ENCODE results near the gene ABCB10.

ABCB10 gene

DNA sequence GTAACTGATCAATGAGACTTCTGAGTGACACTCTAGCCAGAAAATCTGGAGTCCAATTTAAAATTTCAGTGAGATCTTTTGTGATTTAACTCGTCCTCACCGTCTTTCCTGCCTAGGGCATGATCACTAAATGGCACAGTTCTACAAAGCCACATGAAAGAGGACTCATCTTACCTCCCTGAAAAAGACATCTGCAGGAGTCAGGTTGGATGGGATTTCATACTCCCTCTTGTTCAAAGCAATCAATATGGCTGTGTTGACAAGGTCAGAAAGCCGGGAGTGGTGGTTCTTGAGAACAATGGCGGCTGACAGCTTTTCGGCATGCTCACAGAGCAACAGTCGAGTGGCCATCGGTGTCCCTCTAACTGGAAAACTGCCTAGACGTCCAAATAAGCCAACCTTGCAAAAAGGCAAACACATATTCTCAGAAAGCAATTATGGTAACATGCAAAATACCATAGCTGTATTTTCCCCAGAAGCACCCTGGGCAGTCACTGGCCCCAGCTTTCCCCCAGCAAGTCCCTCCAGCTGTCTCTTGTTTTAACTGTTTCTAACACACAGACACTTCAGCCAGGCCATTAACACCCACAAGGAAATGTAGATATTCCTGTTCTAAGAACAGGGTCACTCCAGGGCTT lies 88.0 kb downstream of the ABCB10 start:
- no peak for DNase-seq (ENCODE audit: low read depth)

DNA sequence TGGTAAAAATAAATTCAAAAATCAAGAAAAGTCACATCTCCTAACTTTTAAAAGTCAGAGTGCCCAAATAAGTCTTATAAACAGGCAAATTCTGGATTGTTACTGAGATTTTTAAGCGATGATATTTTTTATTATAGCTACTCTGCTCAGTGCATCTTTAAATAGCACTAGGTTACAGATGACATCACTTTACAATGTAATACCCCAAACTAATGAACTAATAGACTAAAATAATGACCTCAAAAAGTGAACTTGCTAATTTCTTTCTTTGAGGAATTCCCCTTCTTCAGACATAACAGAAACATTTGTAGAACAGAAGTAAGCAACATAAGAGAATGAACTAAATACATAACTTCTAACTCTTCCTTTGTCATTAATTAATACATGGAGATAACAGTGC lies 91.6 kb downstream of the ABCB10 start:
- no peak for DNase-seq (ENCODE audit: low read depth)
